ENCODE measurements around the gene HOGA1.
"Not testable (repeated sequence)": the region's sequence is repeated elsewhere in the genome, so short reads cannot be mapped to it uniquely, and the experiment has no call there.

DNA sequence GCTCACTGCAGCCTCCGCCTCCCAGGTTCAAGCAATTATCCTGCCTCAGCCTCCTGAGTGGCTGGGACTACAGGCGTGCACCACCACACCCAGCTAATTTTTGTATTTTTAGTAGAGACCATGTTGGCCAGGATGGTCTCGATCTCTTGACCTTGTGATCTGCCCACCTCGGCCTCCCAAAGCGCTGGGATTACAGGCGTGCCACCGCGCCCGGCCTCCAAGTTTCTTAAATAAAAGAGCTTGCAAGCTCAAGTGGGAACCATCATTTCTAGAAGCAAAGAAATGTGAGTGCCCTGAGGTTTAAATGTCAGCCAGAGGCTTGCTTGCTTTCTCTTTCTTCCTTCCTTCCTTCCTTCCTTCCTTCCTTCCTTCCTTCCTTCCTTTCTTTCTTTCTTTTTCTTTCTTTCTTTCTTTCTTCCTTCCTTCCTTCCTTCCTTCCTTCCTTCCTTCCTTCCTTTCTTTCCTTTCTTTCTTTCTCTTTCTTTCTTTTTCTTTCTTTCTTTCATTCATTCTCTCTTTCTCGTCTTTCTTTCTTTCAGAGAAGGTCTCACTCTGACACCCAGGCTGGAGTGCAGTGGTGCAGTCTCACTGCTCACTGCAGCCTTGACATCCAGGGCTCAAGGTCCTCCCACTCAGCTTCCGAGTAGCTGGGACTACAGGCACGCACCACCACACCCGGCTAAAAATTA is 58.4 kb downstream of the HOGA1 start:
- TF ChIP-seq BHLHE40 (IDR thresholded peaks at IDR 0.05; ENCODE audit: borderline replicate concordance); FOXM1 (IDR thresholded peaks at IDR 0.05; ENCODE audit: borderline replicate concordance); TARDBP (IDR thresholded peaks at IDR 0.05); FOXA1 (IDR thresholded peaks at IDR 0.05); ELF4 (IDR thresholded peaks at IDR 0.05); ARNT (IDR thresholded peaks at IDR 0.05); L3MBTL2 (conservative IDR thresholded peaks at IDR 0.05); FOXK2 (IDR thresholded peaks at IDR 0.05); SUZ12 (IDR thresholded peaks at IDR 0.05); CTBP1 (IDR thresholded peaks at IDR 0.05; ENCODE audit: borderline replicate concordance); SP1 (IDR thresholded peaks at IDR 0.05): not testable (repeated sequence)
- TF ChIP-seq, protein P1, sequence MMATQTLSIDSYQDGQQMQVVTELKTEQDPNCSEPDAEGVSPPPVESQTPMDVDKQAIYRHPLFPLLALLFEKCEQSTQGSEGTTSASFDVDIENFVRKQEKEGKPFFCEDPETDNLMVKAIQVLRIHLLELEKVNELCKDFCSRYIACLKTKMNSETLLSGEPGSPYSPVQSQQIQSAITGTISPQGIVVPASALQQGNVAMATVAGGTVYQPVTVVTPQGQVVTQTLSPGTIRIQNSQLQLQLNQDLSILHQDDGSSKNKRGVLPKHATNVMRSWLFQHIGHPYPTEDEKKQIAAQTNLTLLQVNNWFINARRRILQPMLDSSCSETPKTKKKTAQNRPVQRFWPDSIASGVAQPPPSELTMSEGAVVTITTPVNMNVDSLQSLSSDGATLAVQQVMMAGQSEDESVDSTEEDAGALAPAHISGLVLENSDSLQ (IDR thresholded peaks at IDR 0.05), result not testable (repeated sequence)

Measured in HEK293T (cell line).